ENCODE data around the gene SELPLG. TPM values are rescaled to one million over a fixed set of nuclear protein-coding genes. Genes with fewer than 3 reads are reported as not detected.

The SELPLG gene
- total and polyA plus RNA-seq, 8 donors, result 1.2 to 6.1 (median 3.0) TPM

GRCh38 chr12:108589028-108589839 lies 44.5 kb downstream of the SELPLG start:
- H3K27me3 ChIP-seq, result peaks cover 0 to 22% (median 0%) of the 10 kb centered on the region in 3 donors
- H3K4me3 ChIP-seq, result no peak overlapping the region
- TF ChIP-seq EP300 (IDR thresholded peaks at IDR 0.05) (no peak), CTCF (IDR thresholded peaks at IDR 0.05) (no peak), POLR2AphosphoS5 (IDR thresholded peaks at IDR 0.05) (no peak), POLR2A (IDR thresholded peaks at IDR 0.05) (no peak)
- no peaks in the 10 kb centered on the region for H3K36me3 ChIP-seq
- no peaks in the 10 kb centered on the region for H3K4me1 ChIP-seq
- peak in 1 of 2 donors; percentile 73 for DNase-seq
- intact Hi-C loops (cut with DNase I; ENCODE audit: low total_unique reads), result no loop called here
- no peaks in the 10 kb centered on the region for H3K9me3 ChIP-seq
- H3K27ac ChIP-seq, result no peak overlapping the region
- WGBS, 5 donors, result 33 to 49% (median 36%) methylated on average over 14 to 15 of the region's 15 CpGs

GRCh38 chr12:108587826-108588225 lies 45.9 kb downstream of the SELPLG start:
- H3K4me3 ChIP-seq, result no peak overlapping the region
- DNase-seq, result no peak
- 56 to 100% (median 62%) methylated on average over 1 to 4 of the region's 4 CpGs for WGBS, 5 donors

GRCh38 chr12:108586306-108586705 lies 47.4 kb downstream of the SELPLG start:
- Histone ChIP-seq H3K27me3 (peaks cover 0 to 22% (median 0%) of the 10 kb centered on the region in 3 donors), H3K36me3 (no peaks in the 10 kb centered on the region), H3K9me3 (no peaks in the 10 kb centered on the region), H3K4me1 (no peaks in the 10 kb centered on the region), H3K27ac (no peak overlapping the region), H3K4me3 (no peak overlapping the region)
- 85 to 94% (median 86%) methylated on average over 11 of the region's 11 CpGs for WGBS, 5 donors
- intact Hi-C loops (cut with DNase I; ENCODE audit: low total_unique reads), result no loop called here
- no peak for DNase-seq
- no peak for TF ChIP-seq POLR2AphosphoS5 (IDR thresholded peaks at IDR 0.05)

More at GRCh38 chr12:108587826-108588225, 45.9 kb downstream of the SELPLG start:
- peaks cover 0 to 22% (median 0%) of the 10 kb centered on the region in 3 donors for H3K27me3 ChIP-seq
- no peak overlapping the region for H3K27ac ChIP-seq
- no peaks in the 10 kb centered on the region for H3K9me3 ChIP-seq
- intact Hi-C loops (cut with DNase I; ENCODE audit: low total_unique reads), result no loop called here
- no peaks in the 10 kb centered on the region for H3K36me3 ChIP-seq
- TF ChIP-seq CTCF (IDR thresholded peaks at IDR 0.05) (no peak), POLR2AphosphoS5 (IDR thresholded peaks at IDR 0.05) (no peak), POLR2A (IDR thresholded peaks at IDR 0.05) (no peak), EP300 (IDR thresholded peaks at IDR 0.05) (no peak)
- no peaks in the 10 kb centered on the region for H3K4me1 ChIP-seq

- DNase-seq, result no peak
- Histone ChIP-seq H3K4me1 (no peaks in the 10 kb centered on the region), H3K9me3 (no peaks in the 10 kb centered on the region), H3K27me3 (peaks cover 0 to 22% (median 0%) of the 10 kb centered on the region in 3 donors), H3K36me3 (no peaks in the 10 kb centered on the region), H3K4me3 (no peak overlapping the region), H3K27ac (no peak overlapping the region)
- 65 to 74% (median 73%) methylated on average over 4 of the region's 4 CpGs for WGBS, 5 donors
- intact Hi-C loops (cut with DNase I; ENCODE audit: low total_unique reads), result no loop called here
- no peak for TF ChIP-seq CTCF (IDR thresholded peaks at IDR 0.05)
- TF ChIP-seq EP300 (IDR thresholded peaks at IDR 0.05), result no peak
- TF ChIP-seq POLR2A (IDR thresholded peaks at IDR 0.05), result no peak
- TF ChIP-seq POLR2AphosphoS5 (IDR thresholded peaks at IDR 0.05), result no peak
Observed at GRCh38 chr12:108585864-108586263, 47.8 kb downstream of the SELPLG start.

All from stomach (tissue), 9 donors.